ENCODE results near the gene MAML3. TPM values are rescaled to one million over a fixed set of nuclear protein-coding genes. Genes with fewer than 3 reads are reported as not detected.

MAML3 gene
- total and polyA plus RNA-seq, 9 donors: 11.1 to 23.8 (median 14.9) TPM

DNA sequence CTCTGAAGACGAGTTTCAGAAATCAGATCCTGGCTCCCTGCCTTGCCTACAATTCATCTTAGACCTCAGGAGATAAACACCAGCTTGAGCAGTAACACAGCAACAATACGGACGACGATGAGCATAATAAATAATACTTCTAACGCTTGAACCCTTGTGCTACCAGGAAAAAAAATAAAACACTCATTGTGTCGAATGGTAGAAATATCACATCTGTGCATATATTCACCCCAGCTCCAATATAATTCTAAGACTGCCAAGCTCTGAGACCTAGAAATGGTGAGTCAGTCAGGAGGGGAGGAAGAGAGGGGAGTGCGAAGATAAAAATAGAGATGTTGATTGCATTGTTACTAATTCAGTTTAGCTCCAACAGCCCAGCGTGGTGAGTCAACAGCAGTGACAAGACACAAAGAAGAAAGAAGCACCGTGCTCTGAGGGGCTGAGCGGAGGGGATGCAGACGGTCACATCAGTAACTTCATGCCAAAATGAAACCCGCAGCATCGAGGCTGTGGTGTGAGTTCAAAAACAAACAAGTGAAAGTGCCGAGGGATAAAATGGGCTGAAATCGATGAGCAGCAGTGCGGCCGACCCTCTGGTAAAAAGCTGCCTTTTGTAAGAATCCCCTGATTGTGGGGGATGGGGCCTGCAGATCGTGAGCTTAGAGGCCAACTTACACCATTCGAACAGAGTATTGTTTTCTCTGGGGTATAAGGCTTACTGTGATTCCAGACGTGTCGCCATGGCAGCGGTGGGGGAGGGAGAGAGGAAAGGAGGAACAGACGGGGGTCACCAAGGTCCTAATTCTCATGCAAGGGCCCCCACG, 338.0 kb downstream of the MAML3 start:
- DNase-seq: peak; percentile 64 to 80 (median 72)

DNA sequence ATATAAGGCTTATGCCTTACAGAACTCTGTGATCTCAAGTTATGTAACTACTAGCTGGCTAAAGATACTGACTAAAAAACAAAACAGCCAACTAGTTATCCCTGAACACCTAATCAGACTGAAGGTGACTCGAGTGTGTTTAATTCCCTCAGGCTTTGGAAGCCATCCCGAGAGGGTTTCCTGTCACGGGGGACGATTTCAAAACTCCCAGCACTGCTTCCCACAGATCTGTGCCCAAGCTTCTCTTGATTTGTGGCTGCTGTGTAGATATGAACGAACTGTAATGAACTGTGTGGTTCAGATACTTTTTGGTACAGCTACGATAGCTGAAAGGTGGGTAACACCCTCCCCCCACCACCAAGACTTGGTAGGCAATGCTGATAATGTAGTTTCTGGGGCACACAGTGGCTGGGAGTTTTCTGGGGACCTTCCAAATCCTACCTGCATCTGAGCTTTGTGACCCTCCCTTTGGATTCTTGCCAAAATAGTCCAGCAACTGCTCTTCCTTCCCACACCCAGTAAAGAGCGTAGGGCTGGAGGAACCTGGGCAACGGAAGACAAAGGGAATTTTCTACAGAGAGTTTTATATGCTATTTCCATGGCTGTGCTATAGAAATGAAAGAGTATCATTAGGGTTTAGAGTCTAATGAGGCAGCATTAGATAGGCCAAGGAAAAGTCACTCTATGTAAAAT, 339.5 kb downstream of the MAML3 start:
- WGBS, 3 donors: 18 to 30% (median 29%) methylated on average over 8 of the region's 8 CpGs
- no peaks in the 10 kb centered on the region for H3K27me3 ChIP-seq
- no peak overlapping the region for H3K4me3 ChIP-seq
- H3K9me3 ChIP-seq: no peaks in the 10 kb centered on the region
- peaks cover 13% of the 10 kb centered on the region for H3K4me1 ChIP-seq (ENCODE audit: insufficient read depth)
- peak overlapping the region in 1 of 2 donors; percentile 83 for H3K27ac ChIP-seq
- H3K36me3 ChIP-seq: no peaks in the 10 kb centered on the region
- peak in 4 of 5 donors; percentile 31 to 60 (median 46) for DNase-seq
- TF ChIP-seq POLR2A (IDR thresholded peaks at IDR 0.05) (no peak), EP300 (IDR thresholded peaks at IDR 0.05) (no peak)
- TF ChIP-seq, protein P1, sequence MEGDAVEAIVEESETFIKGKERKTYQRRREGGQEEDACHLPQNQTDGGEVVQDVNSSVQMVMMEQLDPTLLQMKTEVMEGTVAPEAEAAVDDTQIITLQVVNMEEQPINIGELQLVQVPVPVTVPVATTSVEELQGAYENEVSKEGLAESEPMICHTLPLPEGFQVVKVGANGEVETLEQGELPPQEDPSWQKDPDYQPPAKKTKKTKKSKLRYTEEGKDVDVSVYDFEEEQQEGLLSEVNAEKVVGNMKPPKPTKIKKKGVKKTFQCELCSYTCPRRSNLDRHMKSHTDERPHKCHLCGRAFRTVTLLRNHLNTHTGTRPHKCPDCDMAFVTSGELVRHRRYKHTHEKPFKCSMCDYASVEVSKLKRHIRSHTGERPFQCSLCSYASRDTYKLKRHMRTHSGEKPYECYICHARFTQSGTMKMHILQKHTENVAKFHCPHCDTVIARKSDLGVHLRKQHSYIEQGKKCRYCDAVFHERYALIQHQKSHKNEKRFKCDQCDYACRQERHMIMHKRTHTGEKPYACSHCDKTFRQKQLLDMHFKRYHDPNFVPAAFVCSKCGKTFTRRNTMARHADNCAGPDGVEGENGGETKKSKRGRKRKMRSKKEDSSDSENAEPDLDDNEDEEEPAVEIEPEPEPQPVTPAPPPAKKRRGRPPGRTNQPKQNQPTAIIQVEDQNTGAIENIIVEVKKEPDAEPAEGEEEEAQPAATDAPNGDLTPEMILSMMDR (IDR thresholded peaks at IDR 0.05): no peak
- intact Hi-C loops (cut with DNase I): loop anchor here in 1 of 4 donors (10.0 kb wide), 1 partner anchor 340 kb away; the partner anchor contains the start of gene MAML3

More for the DNA sequence above, 338.0 kb downstream of the MAML3 start:
- peak overlapping the region; percentile 48 to 83 for H3K27ac ChIP-seq
- peaks cover 12% of the 10 kb centered on the region for H3K4me1 ChIP-seq (ENCODE audit: insufficient read depth)
- no peaks in the 10 kb centered on the region for H3K9me3 ChIP-seq
- TF ChIP-seq EP300 (IDR thresholded peaks at IDR 0.05) (no peak), POLR2A (IDR thresholded peaks at IDR 0.05) (peak; percentile 35)
- TF ChIP-seq, protein P1 (IDR thresholded peaks at IDR 0.05): no peak
- intact Hi-C loops (cut with DNase I): loop anchor here in 1 of 4 donors (10.0 kb wide), 1 partner anchor 339 kb away; the partner anchor contains the start of gene MAML3
- H3K27me3 ChIP-seq: no peaks in the 10 kb centered on the region
- WGBS, 3 donors: 2 to 6% (median 2%) methylated on average over 24 of the region's 24 CpGs
- H3K4me3 ChIP-seq: peak overlapping the region; percentile 27
- H3K36me3 ChIP-seq: no peaks in the 10 kb centered on the region

DNA sequence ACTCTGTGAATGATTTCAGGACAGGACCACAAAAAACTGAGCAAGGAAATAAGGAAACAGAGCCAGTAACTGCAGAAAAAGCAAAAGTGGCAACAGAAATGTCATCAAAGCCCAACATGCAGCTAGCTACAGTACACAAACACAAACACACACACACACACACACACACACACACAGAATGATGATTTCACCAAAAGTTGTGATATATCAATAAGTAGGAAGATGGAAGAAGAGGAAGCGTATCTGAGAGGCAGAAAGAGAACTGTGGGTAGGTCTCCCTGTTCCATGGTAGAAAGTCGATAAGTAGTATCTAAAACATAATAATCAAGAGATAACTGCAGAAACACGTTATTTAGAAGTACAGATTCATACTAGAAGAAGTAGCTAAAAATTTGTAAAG, 340.1 kb downstream of the MAML3 start:
- Histone ChIP-seq H3K27me3 (no peaks in the 10 kb centered on the region), H3K27ac (peak overlapping the region in 1 of 2 donors; percentile 83), H3K9me3 (no peaks in the 10 kb centered on the region), H3K4me3 (no peak overlapping the region), H3K36me3 (no peaks in the 10 kb centered on the region), H3K4me1 (ENCODE audit: insufficient read depth) (peaks cover 16% of the 10 kb centered on the region)
- TF ChIP-seq POLR2A (IDR thresholded peaks at IDR 0.05) (no peak), EP300 (IDR thresholded peaks at IDR 0.05) (no peak)
- TF ChIP-seq, protein P1 (IDR thresholded peaks at IDR 0.05): no peak
- WGBS, 3 donors: 52 to 58% (median 53%) methylated on average over 3 of the region's 3 CpGs
- no peak for DNase-seq
- intact Hi-C loops (cut with DNase I): loop anchor here in 1 of 4 donors (10.0 kb wide), 1 partner anchor 341 kb away; the partner anchor contains the start of gene MAML3

DNA sequence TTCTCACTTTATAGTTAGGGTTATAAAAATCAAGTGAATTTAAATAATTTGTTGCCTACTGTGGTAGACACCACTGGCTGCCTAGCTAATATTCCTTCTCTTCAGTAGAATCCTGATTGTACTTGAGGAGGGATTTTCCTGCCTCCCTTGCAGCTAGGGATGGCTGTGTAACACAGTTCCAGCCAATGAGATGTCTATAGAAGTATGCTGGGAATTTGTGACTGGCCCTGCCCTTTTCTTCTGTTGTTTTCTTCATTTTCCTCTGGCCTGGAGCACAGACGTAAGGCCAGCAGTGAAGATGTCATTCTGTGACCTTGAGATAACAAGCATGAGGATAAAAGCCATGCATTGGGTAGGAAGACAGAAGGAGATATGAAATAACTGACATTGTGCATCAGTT, 343.3 kb downstream of the MAML3 start:
- TF ChIP-seq EP300 (IDR thresholded peaks at IDR 0.05) (no peak), POLR2A (IDR thresholded peaks at IDR 0.05) (no peak)
- TF ChIP-seq, protein P1 (IDR thresholded peaks at IDR 0.05): no peak
- no peaks in the 10 kb centered on the region for H3K9me3 ChIP-seq
- intact Hi-C loops (cut with DNase I): loop anchor here in 1 of 4 donors (10.0 kb wide), 1 partner anchor 344 kb away; the partner anchor contains the start of gene MAML3
- DNase-seq: no peak
- H3K36me3 ChIP-seq: no peaks in the 10 kb centered on the region
- 66 to 79% (median 74%) methylated on average over 1 of the region's 1 CpG for WGBS, 3 donors
- peaks cover 18% of the 10 kb centered on the region for H3K4me1 ChIP-seq (ENCODE audit: insufficient read depth)
- no peak overlapping the region for H3K27ac ChIP-seq
- H3K27me3 ChIP-seq: no peaks in the 10 kb centered on the region
- H3K4me3 ChIP-seq: no peak overlapping the region
